HepG2 (cell line): ENCODE results near the gene LDLR. TPM values are rescaled to one million over a fixed set of nuclear protein-coding genes. Genes with fewer than 3 reads are reported as not detected.
A peak's percentile ranks its signal among the peaks of the same experiment; 100 is the strongest.
"Not testable (repeated sequence)": the region's sequence is repeated elsewhere in the genome, so short reads cannot be mapped to it uniquely, and the experiment has no call there.

Source experiments
- ATAC-seq: fragments of 200-7000 bp; cut with Tn5 transposase; 3 replicates; pipeline ENCODE4 v1.9.1; 2020; ENCODE audit warnings: mild to moderate bottlenecking, moderate library complexity
- BruUV-seq: library from RNA; stranded (reverse); fragments of 400-500 nt; replicated peaks from 2 replicates; lab custom pipeline; 2021; lab: Mats Ljungman, UMichigan
- CTCF ChIA-PET: fragments of 300-600 bp; formaldehyde crosslinking; extraction: SDS; loops from one replicate; lab custom pipeline; 2021; ENCODE audit warnings: low total read pairs, inconsistent platforms, low intra/inter-chr PET ratio; lab: Yijun Ruan, JAX
- POLR2A ChIA-PET: fragments of 350-600 bp; sonication (Branson Sonifier 250); formaldehyde crosslinking; loops from one replicate; lab custom pipeline; 2020; ENCODE audit warnings: antibody characterized with exemption, inconsistent platforms; lab: Yijun Ruan, JAX
- DNase-seq: peaks from one replicate; pipeline ENCODE4 v3.0.0-alpha.2; 2015; ENCODE audit warnings: low spot score
- FAIRE-seq: peaks from 3 replicates; lab custom pipeline; 2011; peaks lifted over from hg19 to GRCh38; lab: Jason Lieb, UNC
- H2AFZ ChIP-seq: one replicate; pipeline ENCODE4 v1.6.1; 2011; ENCODE audit warnings: low read length, inconsistent platforms
- H3K27ac ChIP-seq: fragments of 300-600 bp; 3 replicates; pipeline ENCODE4 v1.8.0; 2011; ENCODE audit warnings: mixed run types, mild to moderate bottlenecking, mixed read lengths, low read length, inconsistent platforms; ENCODE audit not compliant: insufficient read depth; ENCODE audit errors: extremely low read length
- H3K27me3 ChIP-seq, 2 experiments: fragments of 200-600 bp in 1 of 2; 2 replicates in 1 of 2; 3 replicates in 1 of 2; pipeline versions ENCODE4 v1.6.0 to v1.8.0; 2011; ENCODE audit warnings: low read length in 2 of 2, mild to moderate bottlenecking in 2 of 2, moderate library complexity in 2 of 2, inconsistent platforms in 1 of 2; ENCODE audit not compliant: insufficient read depth in 2 of 2, control insufficient read depth in 1 of 2
- H3K36me3 ChIP-seq, 2 experiments: fragments of 200-600 bp in 1 of 2; replicated peaks in 1 of 2; 2 replicates in 1 of 2; 3 replicates in 1 of 2; pipeline versions ENCODE4 v1.5.1 to v1.8.0; 2011; ENCODE audit warnings: low read length in 2 of 2, inconsistent platforms in 1 of 2; ENCODE audit not compliant: insufficient read depth in 2 of 2, control insufficient read depth in 1 of 2
- H3K4me1 ChIP-seq: 2 replicates; pipeline ENCODE4 v1.5.1; 2012; ENCODE audit warnings: low read length, inconsistent platforms; ENCODE audit not compliant: insufficient read depth
- H3K4me2 ChIP-seq: 2 replicates; pipeline ENCODE4 v1.6.0; 2011; ENCODE audit warnings: low read depth, low read length, inconsistent platforms
- H3K4me3 ChIP-seq, 3 experiments: fragments of 200-600 bp in 1 of 3; sonication (generic), shearing (Covaris generic) in 1 of 3; replicated peaks in 1 of 3; 2 replicates each; pipeline ENCODE4 v1.5.1; 2011 to 2016; ENCODE audit warnings: low read length in 3 of 3, inconsistent platforms in 2 of 3, low read depth in 2 of 3, mild to moderate bottlenecking in 2 of 3, control low read depth in 1 of 3, mixed read lengths in 1 of 3; ENCODE audit not compliant: insufficient read depth in 1 of 3
- H3K79me2 ChIP-seq: one replicate; pipeline ENCODE4 v1.6.1; 2011; ENCODE audit warnings: low read length, inconsistent platforms; ENCODE audit not compliant: insufficient read depth
- H3K9ac ChIP-seq: 2 replicates; pipeline ENCODE4 v1.6.0; 2011; ENCODE audit warnings: mild to moderate bottlenecking, low read depth, low read length, inconsistent platforms; ENCODE audit not compliant: insufficient read depth
- H3K9me3 ChIP-seq: 2 replicates; pipeline ENCODE4 v1.5.1; 2012; ENCODE audit warnings: mild to moderate bottlenecking, low read length
- H4K20me1 ChIP-seq: 2 replicates; pipeline ENCODE4 v1.6.0; 2011; ENCODE audit warnings: inconsistent platforms, mild to moderate bottlenecking, low read length, moderate library complexity; ENCODE audit not compliant: insufficient read depth
- CEBPB ChIP-seq: IDR thresholded peaks from 2 replicates; pipeline ENCODE4 v1.6.1; 2011; ENCODE audit warnings: low read depth, low read length, improper control_type of control experiment, borderline replicate concordance
- CEBPG ChIP-seq: IDR thresholded peaks from 2 replicates; pipeline ENCODE4 v1.6.1; 2016
- FOXA1 ChIP-seq, 2 experiments: fragments of 450-650 bp in 1 of 2; sonication (generic) in 1 of 2; formaldehyde crosslinking in 1 of 2; IDR thresholded peaks; 2 replicates each; pipeline versions ENCODE4 v1.4.0 to v1.6.1; 2016 to 2020; ENCODE audit warnings: missing genetic modification reagents in 1 of 2
- LCORL ChIP-seq, 2 experiments: fragments of 450-650 bp in 1 of 2; sonication (generic) in 1 of 2; formaldehyde crosslinking in 1 of 2; IDR thresholded peaks; 2 replicates each; pipeline versions ENCODE4 v1.5.0 to v1.6.1; 2017 to 2020; ENCODE audit warnings: antibody characterized with exemption in 1 of 2, missing genetic modification reagents in 1 of 2
- MAFK ChIP-seq, 2 experiments: IDR thresholded peaks in 1 of 2; conservative IDR thresholded peaks in 1 of 2; 2 replicates each; pipeline ENCODE4 v1.6.1; 2011; ENCODE audit warnings: improper control_type of control experiment in 2 of 2, low read length in 2 of 2
- RNF2 ChIP-seq: fragments of 450-650 bp; conservative IDR thresholded peaks from 2 replicates; pipeline ENCODE4 v1.6.1; 2016; ENCODE audit warnings: low read depth
- SOX5 ChIP-seq: IDR thresholded peaks from 2 replicates; pipeline ENCODE4 v1.6.1; 2016; ENCODE audit warnings: borderline replicate concordance
- SOX6 ChIP-seq, 2 experiments: fragments of 450-650 bp in 1 of 2; sonication (generic) in 1 of 2; formaldehyde crosslinking in 1 of 2; IDR thresholded peaks; 2 replicates each; pipeline versions ENCODE4 v1.4.0 to v1.6.1; 2017 to 2020; ENCODE audit warnings: antibody characterized with exemption in 1 of 2, mild to moderate bottlenecking in 1 of 2, missing genetic modification reagents in 1 of 2
- WGBS: methylation state at CpG from one replicate; pipeline ENCODE4 v1.1.6; 2017; ENCODE audit warnings: low lambda C conversion rate; 5-methylcytosine and 5-hydroxymethylcytosine counted together
- in situ Hi-C: cut with HindIII; loops from 2 replicates; pipeline ENCODE4 v1.10.0; 2017; ENCODE audit warnings: low pct_unique_long_range_greater_than_20kb; ENCODE audit not compliant: extremely low pct_ligation_motif_present
- intact Hi-C: fragments of 100-400 bp; cut with micrococcal nuclease; formaldehyde crosslinking; loops from one replicate; pipeline ENCODE4 v1.10.0; 2022; ENCODE audit not compliant: unreplicated experiment
- polyA plus RNA-seq, 8 experiments: library from polyadenylated mRNA; depleted of rRNA in 3 of 8; stranded (reverse) in 7 of 8; unstranded in 1 of 8; fragments of >200 nt; fragmentation: Illumina TruSeq in 4 of 8; extraction: Trizol in 4 of 8; gene quantifications; 2 replicates each; pipeline versions ENCODE4 v1.2.1 to v1.2.3, GENCODE V29; 2011 to 2016; ENCODE audit warnings: low read depth in 4 of 8, missing spikeins in 1 of 8, mixed read lengths in 1 of 8; ENCODE audit not compliant: insufficient read depth in 1 of 8
- total RNA-seq, 5 experiments: library from RNA; depleted of rRNA; stranded (reverse); fragments of >200 nt; fragmentation: Illumina TruSeq; extraction: Trizol; gene quantifications; 2 replicates each; pipeline ENCODE4 v1.2.3, GENCODE V29; 2016; ENCODE audit warnings: low read depth in 1 of 5
- TF ChIP-seq, protein P1 (sequence below): sonication (generic); formaldehyde crosslinking; IDR thresholded peaks from 2 replicates; pipeline ENCODE4 v1.8.0; 2022; ENCODE audit warnings: missing genetic modification reagents, mild to moderate bottlenecking, moderate library complexity, borderline replicate concordance
- TF ChIP-seq, protein P2 (sequence below): sonication (generic); formaldehyde crosslinking; IDR thresholded peaks from 2 replicates; pipeline ENCODE4 v1.4.0; 2020; ENCODE audit warnings: missing genetic modification reagents, borderline replicate concordance
- TF ChIP-seq, protein P3 (sequence below): sonication (generic); formaldehyde crosslinking; IDR thresholded peaks from 2 replicates; pipeline ENCODE4 v1.4.0; 2020; ENCODE audit warnings: missing genetic modification reagents

LDLR gene
- total and polyA plus RNA-seq, 2 of the 13 experiments (the other 11 are each of a cell fraction or from before 2014, with no cell fraction given) = 51.6 to 92.5 TPM

DNA sequence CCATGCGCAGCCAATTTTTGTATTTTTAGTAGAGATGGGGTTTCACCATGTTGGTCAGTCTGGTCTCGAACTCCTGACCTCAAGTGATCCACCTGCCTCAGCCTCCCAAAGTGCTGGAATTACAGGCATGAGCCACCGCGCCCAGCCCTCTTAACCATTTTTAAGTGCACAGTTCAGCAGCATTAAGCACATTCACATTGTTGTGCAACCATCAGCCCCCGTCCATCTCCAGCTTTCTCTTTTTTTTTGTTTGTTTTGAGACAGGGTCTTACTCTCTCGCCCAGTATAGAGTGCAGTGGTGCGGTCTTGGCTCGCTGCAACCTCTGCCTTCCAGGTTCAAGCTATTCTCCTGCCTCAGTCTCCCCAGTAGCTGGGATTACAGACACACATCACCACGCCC is 12.5 kb upstream of the LDLR start:
- not testable (repeated sequence) for TF ChIP-seq LCORL (IDR thresholded peaks at IDR 0.05)
- TF ChIP-seq LCORL (CRISPR knock-in tag; IDR thresholded peaks at IDR 0.05) = peak; percentile 37; the same call in 1 of the 2 replicates
- peak; percentile 60 for TF ChIP-seq CEBPG (CRISPR knock-in tag)
- TF ChIP-seq CEBPB = peak; percentile 61; the same call in 1 of the 2 replicates

DNA sequence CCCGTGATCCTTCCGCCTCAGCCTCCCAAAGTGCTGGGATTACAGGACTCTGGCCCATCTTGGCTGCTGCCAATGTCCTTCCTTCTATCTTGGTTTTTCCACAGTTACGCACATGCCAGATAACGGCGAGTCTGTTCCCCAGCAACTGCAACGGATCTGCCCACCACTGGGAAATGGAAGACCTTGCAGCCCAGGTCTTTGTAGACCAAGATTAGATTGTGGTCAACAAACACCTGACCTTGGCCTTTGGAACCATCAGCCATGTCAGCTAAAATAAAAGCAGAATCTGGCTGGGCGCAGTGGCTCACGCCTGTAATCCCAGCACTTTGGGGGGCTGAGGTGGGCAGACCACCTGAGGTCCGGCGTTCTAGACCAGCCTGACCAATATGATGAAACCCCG is 10.4 kb upstream of the LDLR start:
- peak overlapping the region; percentile 24; the same call in 1 of the 2 replicates for H3K4me2 ChIP-seq
- FAIRE-seq (peak; percentile 66), ATAC-seq (peak; percentile 73), DNase-seq (peak; percentile 70)
- ChIA-PET CTCF (no interaction called here), POLR2A (interaction anchor here (1.0 to 1.9 kb wide), 3 partner anchors 10 to 17 kb away, joined by 3 to 6 read pairs (median 4); partner anchors contain the start of gene LDLR)
- 41% methylated on average over 11 of the region's 11 CpGs for WGBS
- no TSS peak for BruUV-seq
- H3K36me3 ChIP-seq = no peaks in the 10 kb centered on the region
- in situ Hi-C loops = no loop called here
- H3K27me3 ChIP-seq = no peaks in the 10 kb centered on the region
- peaks cover 49% of the 10 kb centered on the region for H3K4me1 ChIP-seq
- intact Hi-C loops = no loop called here
- no peaks in the 10 kb centered on the region for H4K20me1 ChIP-seq
- H3K9me3 ChIP-seq = no peaks in the 10 kb centered on the region
- H3K4me3 ChIP-seq = no peak overlapping the region
- H3K27ac ChIP-seq = no peak overlapping the region
- H3K9ac ChIP-seq = no peak overlapping the region
- H3K79me2 ChIP-seq = no peaks in the 10 kb centered on the region
- H2AFZ ChIP-seq = no peak overlapping the region
- TF ChIP-seq, protein P1, sequence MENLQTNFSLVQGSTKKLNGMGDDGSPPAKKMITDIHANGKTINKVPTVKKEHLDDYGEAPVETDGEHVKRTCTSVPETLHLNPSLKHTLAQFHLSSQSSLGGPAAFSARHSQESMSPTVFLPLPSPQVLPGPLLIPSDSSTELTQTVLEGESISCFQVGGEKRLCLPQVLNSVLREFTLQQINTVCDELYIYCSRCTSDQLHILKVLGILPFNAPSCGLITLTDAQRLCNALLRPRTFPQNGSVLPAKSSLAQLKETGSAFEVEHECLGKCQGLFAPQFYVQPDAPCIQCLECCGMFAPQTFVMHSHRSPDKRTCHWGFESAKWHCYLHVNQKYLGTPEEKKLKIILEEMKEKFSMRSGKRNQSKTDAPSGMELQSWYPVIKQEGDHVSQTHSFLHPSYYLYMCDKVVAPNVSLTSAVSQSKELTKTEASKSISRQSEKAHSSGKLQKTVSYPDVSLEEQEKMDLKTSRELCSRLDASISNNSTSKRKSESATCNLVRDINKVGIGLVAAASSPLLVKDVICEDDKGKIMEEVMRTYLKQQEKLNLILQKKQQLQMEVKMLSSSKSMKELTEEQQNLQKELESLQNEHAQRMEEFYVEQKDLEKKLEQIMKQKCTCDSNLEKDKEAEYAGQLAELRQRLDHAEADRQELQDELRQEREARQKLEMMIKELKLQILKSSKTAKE (CRISPR knock-in tag) = 0 out of 2 replicates have a peak, but pooled peaks have one; percentile 10
- no peak for TF ChIP-seq SOX6 (IDR thresholded peaks at IDR 0.05)
- peak; percentile 41; the same call in 1 of the 2 replicates for TF ChIP-seq SOX6 (CRISPR knock-in tag; IDR thresholded peaks at IDR 0.05)
- no peak for TF ChIP-seq RNF2
- TF ChIP-seq, protein P2, sequence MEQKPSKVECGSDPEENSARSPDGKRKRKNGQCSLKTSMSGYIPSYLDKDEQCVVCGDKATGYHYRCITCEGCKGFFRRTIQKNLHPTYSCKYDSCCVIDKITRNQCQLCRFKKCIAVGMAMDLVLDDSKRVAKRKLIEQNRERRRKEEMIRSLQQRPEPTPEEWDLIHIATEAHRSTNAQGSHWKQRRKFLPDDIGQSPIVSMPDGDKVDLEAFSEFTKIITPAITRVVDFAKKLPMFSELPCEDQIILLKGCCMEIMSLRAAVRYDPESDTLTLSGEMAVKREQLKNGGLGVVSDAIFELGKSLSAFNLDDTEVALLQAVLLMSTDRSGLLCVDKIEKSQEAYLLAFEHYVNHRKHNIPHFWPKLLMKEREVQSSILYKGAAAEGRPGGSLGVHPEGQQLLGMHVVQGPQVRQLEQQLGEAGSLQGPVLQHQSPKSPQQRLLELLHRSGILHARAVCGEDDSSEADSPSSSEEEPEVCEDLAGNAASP (CRISPR knock-in tag) = peak; percentile 26; the same call in 1 of the 2 replicates
- TF ChIP-seq, protein P3, sequence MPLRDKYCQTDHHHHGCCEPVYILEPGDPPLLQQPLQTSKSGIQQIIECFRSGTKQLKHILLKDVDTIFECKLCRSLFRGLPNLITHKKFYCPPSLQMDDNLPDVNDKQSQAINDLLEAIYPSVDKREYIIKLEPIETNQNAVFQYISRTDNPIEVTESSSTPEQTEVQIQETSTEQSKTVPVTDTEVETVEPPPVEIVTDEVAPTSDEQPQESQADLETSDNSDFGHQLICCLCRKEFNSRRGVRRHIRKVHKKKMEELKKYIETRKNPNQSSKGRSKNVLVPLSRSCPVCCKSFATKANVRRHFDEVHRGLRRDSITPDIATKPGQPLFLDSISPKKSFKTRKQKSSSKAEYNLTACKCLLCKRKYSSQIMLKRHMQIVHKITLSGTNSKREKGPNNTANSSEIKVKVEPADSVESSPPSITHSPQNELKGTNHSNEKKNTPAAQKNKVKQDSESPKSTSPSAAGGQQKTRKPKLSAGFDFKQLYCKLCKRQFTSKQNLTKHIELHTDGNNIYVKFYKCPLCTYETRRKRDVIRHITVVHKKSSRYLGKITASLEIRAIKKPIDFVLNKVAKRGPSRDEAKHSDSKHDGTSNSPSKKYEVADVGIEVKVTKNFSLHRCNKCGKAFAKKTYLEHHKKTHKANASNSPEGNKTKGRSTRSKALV (CRISPR knock-in tag) = no peak
- peak in 1 of 2 experiments; percentile 35; a peak in 1 of 4 replicates for TF ChIP-seq MAFK (conservative IDR thresholded peaks at IDR 0.05 in 1 of 2, IDR thresholded peaks at IDR 0.05 in 1 of 2; ENCODE audit: low read length in 2 of 2)
- TF ChIP-seq FOXA1 (IDR thresholded peaks at IDR 0.05) = no peak
- TF ChIP-seq FOXA1 (CRISPR knock-in tag; IDR thresholded peaks at IDR 0.05) = peak; percentile 34; the same call in 1 of the 2 replicates
- TF ChIP-seq SOX5 (CRISPR knock-in tag) = 0 out of 2 replicates have a peak, but pooled peaks have one; percentile 30

More for the DNA sequence above, 12.5 kb upstream of the LDLR start:
- in situ Hi-C loops, H3K36me3 ChIP-seq, H3K79me2 ChIP-seq, H3K9me3 ChIP-seq, H3K27me3 ChIP-seq, DNase-seq, BruUV-seq, H4K20me1 ChIP-seq, H2AFZ ChIP-seq, H3K4me2 ChIP-seq, H3K9ac ChIP-seq, H3K4me3 ChIP-seq, ATAC-seq, intact Hi-C loops, H3K27ac ChIP-seq, CTCF ChIA-PET, FAIRE-seq: not testable (repeated sequence)
- 39% methylated on average over 9 of the region's 9 CpGs for WGBS
- peaks cover 45% of the 10 kb centered on the region for H3K4me1 ChIP-seq
- POLR2A ChIA-PET = interaction anchor here (1.4 kb wide), 1 partner anchor 15 kb away, joined by 3 read pairs; no protein-coding TSS in a partner anchor
